Medulla oblongata (tissue), 1 donor: ENCODE data around the gene TRIM10.
"Not testable (repeated sequence)": the region's sequence is repeated elsewhere in the genome, so short reads cannot be mapped to it uniquely, and the experiment has no call there.

ENCODE experiments used
- DNase-seq: peaks from one replicate; pipeline ENCODE4 v3.0.0-alpha.2; 2015; ENCODE audit errors: extremely low spot score

Gene TRIM10

DNA sequence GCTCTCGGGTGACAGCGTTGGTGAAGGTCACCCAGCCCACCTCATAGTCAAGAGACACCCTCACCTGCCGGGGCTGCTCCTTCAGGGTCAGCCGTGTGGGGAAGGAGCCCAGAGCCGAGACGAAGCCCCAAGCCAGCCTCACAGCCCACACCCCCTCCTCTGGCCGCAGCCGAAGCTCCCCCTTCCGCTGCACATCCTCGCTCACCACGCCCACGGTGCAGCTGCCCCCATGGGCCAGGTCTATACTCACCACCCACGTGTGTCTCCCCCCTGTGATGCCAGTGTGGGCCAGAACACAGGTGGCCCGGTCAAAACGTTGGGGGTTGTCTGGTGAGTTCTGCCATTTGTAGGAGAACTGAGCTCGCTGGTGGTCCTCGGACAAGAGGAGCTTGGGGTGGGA, 7.0 kb downstream of the TRIM10 start:
- DNase-seq: no peak

- DNase-seq: no peak
These were observed 8.0 kb downstream of the TRIM10 start for GRCh38 chr6:30152910-30153610.

- DNase-seq: no peak
These were observed 8.9 kb downstream of the TRIM10 start for GRCh38 chr6:30152016-30152673.

DNA sequence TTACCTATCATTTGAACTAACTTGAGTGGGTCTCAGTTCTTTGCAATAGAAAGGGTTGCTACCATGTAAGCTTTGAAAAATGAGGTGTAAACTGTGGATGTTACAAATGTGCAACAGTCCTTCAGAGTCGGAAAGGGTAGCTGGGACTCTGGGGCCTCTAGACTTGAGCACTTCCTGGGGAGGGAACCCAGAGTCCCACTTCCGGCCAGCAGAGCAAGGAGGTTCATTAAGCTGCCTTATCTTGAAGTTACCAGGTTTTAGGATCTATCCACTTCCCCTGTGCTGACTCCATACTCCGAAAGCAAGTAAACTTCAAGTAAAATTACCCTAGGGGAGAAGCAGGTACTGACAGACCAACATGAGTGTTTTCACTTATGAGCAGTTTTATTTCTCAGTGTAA, 9.4 kb downstream of the TRIM10 start:
- no peak for DNase-seq

DNA sequence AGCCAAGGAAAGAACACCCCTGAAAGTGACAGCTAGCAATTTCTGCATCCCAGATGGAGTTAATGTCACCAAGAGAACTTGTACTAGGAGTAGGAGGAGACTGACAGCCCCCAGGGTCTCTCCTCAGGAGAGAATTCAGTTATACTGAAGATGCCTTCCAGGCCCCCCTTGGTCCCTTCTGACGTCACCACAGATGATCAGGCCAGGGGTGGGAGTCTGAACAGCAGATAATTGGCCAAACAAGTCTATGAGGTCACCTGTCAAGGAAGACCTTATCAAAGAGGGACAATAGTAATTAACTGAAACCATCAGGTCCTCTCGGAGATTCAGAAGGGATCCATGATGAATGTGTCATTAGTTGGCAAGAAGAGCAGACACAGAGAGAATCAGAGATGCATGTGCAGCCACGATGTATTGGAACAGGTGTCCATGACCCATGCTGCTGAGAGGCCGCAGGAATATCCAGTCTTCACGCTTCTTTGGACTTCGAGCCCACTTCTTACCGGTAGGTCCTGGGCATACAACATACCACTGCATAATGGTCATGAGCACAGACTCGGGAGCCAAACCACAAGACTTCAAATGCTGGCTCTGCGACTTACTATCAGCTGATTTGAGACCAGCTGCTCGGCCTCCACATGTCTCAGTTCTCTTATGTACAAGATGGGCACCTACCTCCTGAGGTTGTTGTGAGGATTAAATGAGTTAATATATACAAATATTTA, 10.2 kb downstream of the TRIM10 start:
- no peak for DNase-seq

GRCh38 chr6:30149858-30150550, 11.0 kb downstream of the TRIM10 start:
- no peak for DNase-seq

DNA sequence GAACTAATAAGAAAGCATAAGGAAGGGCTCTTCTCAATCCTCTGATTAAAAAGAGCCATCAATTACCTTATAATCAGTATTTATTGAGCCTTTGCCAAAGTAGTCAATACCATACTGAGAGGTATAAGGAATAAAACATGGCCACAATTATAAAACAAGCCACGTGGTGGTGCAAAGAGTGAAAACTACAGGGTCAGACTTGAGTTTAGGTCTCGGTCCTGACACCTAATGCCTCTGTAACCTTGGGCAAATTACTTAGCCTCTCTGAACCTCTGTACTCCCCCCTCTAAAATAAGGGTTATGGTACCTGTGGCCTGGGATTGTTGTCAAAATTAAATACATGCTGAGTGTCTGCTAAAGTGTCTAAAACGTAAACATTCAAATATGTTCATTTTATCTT, 11.8 kb downstream of the TRIM10 start:
- no peak for DNase-seq

- DNase-seq: no peak
These were observed 13.9 kb downstream of the TRIM10 start for GRCh38 chr6:30147096-30147495.

DNA sequence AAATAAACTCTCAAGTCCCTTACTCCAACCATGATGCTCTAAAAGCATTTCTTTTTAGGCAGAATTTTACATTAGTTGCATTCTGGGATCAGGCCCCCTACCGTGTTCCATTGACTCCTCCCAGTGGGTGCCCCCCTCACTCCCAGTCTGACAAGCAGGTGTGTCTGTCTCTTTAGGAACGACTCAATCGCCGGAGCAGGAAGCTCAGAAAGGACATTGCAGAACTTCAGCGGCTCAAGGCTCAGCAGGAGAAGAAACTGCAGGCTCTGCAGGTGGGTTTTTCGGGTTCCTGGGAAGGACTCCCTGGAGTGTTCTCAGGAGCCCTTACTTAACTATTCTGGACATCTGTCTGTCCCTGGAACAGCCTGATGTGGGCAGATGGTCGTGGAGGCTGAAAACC, 15.2 kb downstream of the TRIM10 start:
- DNase-seq: no peak

DNA sequence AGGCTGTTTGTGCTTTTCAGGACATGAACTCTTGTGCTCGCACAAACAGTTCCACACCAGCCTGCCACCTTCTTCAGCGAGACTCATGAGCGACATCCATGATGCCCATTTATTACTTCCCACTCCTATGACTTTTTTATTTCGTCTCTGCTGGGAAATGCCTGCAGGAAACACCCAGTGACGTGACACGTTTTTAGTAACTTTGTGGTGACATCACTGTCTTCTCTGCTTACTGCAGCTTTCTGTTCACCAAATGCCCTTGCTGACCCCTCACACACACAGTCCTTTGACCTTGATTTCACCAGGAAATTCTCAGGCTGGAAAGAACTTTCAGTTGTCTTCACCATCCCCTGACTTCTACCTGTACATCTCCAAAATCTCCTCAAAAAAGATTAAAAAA, 16.2 kb downstream of the TRIM10 start:
- DNase-seq: no peak

- no peak for DNase-seq
These were observed 17.2 kb downstream of the TRIM10 start for GRCh38 chr6:30143780-30144179.

DNA sequence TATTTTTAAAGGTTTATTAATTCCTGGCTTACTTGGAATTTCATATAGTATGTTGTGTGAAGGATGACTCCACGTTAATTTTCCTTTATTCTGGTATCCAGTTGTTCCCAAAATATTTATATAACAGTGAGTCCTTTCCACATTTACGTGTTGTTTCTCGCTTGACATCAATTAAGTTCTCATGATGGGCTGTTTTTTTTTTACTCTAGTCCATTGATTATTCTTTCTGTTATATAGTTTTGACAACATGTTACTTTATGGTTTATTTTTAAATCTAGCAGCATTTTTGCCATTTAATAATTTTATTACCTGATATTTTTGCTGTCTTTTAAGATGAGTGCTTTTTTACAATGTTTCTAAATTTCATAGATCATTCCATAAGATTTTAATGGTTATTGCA, 18.3 kb downstream of the TRIM10 start:
- DNase-seq: no peak

GRCh38 chr6:30140240-30140639, 20.8 kb downstream of the TRIM10 start:
- not testable (repeated sequence) for DNase-seq

GRCh38 chr6:30136570-30137286, 24.3 kb downstream of the TRIM10 start:
- no peak for DNase-seq

DNA sequence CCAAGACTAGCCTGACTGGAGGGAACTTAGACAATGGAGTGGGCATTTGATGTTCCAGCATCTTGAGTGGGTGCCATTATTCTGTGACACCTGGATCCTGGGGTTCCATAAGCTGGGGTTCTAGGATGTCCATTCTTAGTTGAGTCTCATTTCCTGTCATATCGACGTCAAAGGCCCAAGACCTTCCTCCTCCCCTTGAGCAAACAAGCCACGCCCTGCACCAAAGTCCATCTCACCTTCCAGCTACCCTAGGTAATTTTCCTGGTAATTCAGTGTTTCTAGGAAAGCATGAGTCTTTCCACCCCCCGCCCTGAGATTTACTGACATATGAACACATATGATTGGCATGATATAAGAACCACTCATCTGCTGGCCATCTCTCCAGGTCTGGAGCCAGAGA, 25.3 kb downstream of the TRIM10 start, which contains the start of gene TRIM40:
TSS of gene TRIM40 (plus strand) at position 384 of the 400 bp plus-strand sequence. CDS start 897 bp downstream, outside the sequence.
- no peak for DNase-seq

DNA sequence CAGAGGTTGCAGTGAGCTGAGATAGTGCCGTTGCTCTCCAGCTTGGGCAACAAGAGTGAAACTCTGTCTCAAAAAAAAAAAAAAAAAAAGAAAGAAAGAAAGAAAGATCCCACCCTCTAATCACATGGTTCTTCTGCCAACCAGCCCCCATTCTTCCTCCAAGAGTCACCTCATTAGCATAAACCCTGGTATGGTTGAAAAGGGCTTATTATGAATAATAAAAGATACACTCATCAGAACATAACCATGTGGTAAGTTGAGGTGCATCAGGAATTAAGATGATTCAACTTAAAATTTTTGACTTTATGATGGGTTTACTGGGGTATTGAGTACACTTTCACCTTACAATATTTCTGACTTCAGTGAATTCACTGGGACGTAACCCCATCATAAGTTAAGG, 25.9 kb downstream of the TRIM10 start:
- no peak for DNase-seq

DNA sequence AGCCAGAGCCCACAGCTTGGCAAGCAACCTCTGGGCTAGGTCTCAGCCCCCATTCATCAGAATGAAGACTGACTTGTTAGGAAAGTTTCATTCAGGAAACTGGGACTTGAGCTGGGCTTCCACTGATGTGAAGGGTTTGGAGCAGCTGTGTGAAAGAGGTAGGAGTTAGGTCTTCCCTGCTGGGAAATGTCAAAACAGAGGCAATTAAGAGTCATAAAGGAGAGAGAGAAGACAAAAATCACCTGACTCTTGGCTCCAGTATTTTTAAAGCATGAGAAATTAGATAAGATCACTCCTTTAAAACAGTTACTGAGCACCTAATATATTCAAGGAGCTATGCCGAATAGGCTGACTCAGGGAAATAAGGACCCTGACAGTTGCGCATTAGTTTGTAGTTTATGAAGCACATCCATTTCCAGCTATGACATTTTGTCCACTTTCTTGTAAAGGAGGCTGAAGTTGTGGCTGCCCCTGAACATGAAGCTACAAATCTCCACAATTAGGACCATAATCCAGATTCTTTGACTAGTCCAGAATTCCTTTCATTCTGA, 29.0 kb downstream of the TRIM10 start:
- DNase-seq: no peak

- DNase-seq: peak; percentile 89
These were observed 29.8 kb downstream of the TRIM10 start for GRCh38 chr6:30130887-30131862.

- DNase-seq: no peak
These were observed 30.8 kb downstream of the TRIM10 start for GRCh38 chr6:30130179-30130679.
